Left lobe of liver (tissue), 2 donors: ENCODE measurements around the gene GOPC. TPM values are rescaled to one million over a fixed set of nuclear protein-coding genes. Genes with fewer than 3 reads are reported as not detected.

ENCODE experiments used
- ATAC-seq: fragments of 200-7000 bp; cut with Tn5 transposase; one replicate; pipeline ENCODE4 v1.9.1; 2020; ENCODE audit warnings: mild to moderate bottlenecking, moderate library complexity
- DNase-seq: peaks from one replicate; pipeline ENCODE4 v3.0.0-alpha.2; 2020; ENCODE audit warnings: low spot score
- total RNA-seq: library from RNA; stranded (reverse); gene quantifications from one replicate; pipeline ENCODE4 v1.2.1, GENCODE V29; 2021
- donor health status: DM: no; HTN: no; CAD: no; lungs with moderate emphysema.
- donor health status: DM: no; HTN: yes; CAD: no.

The GOPC gene
- total RNA-seq, 1 donor from 2014 or later = 8.4 TPM

GRCh38 chr6:117597755-117598154, 4.6 kb downstream of the GOPC start:
- no peak for ATAC-seq
- DNase-seq = no peak

- ATAC-seq (no peak), DNase-seq (no peak)
These were observed 7.0 kb downstream of the GOPC start for GRCh38 chr6:117595099-117595923.

- no peak for ATAC-seq
- DNase-seq = no peak
These were observed 9.1 kb downstream of the GOPC start for GRCh38 chr6:117592983-117593759.

- ATAC-seq (no peak), DNase-seq (no peak)
These were observed 10.9 kb downstream of the GOPC start for GRCh38 chr6:117591405-117591804.

- DNase-seq = no peak
- no peak for ATAC-seq
These were observed 11.9 kb downstream of the GOPC start for GRCh38 chr6:117590447-117590846.

GRCh38 chr6:117585647-117586046, 16.7 kb downstream of the GOPC start:
- DNase-seq (no peak), ATAC-seq (no peak)

- no peak for DNase-seq
- no peak for ATAC-seq
These were observed 28.1 kb downstream of the GOPC start for GRCh38 chr6:117574198-117574597.

GRCh38 chr6:117573006-117573680, 29.2 kb downstream of the GOPC start:
- no peak for ATAC-seq
- DNase-seq = no peak

GRCh38 chr6:117568831-117569410, 33.4 kb downstream of the GOPC start:
- DNase-seq (no peak), ATAC-seq (no peak)

- DNase-seq = no peak
These were observed 34.1 kb downstream of the GOPC start for GRCh38 chr6:117568247-117568646.

GRCh38 chr6:117564681-117565080, 37.6 kb downstream of the GOPC start:
- ATAC-seq = no peak
- DNase-seq = no peak

More at GRCh38 chr6:117568247-117568646, 34.1 kb downstream of the GOPC start:
- ATAC-seq = no peak

GRCh38 chr6:117561128-117561527, 41.2 kb downstream of the GOPC start:
- no peak for DNase-seq
- ATAC-seq = no peak

GRCh38 chr6:117559299-117559698, 43.0 kb downstream of the GOPC start:
- no peak for ATAC-seq
- no peak for DNase-seq

- no peak for DNase-seq
These were observed 43.5 kb downstream of the GOPC start for GRCh38 chr6:117558818-117559217.

GRCh38 chr6:117557951-117558350, 44.4 kb downstream of the GOPC start:
- DNase-seq = no peak
- no peak for ATAC-seq

More at GRCh38 chr6:117558818-117559217, 43.5 kb downstream of the GOPC start:
- ATAC-seq = no peak

GRCh38 chr6:117555882-117556498, 46.3 kb downstream of the GOPC start:
- no peak for DNase-seq
- ATAC-seq = peak; percentile 76

GRCh38 chr6:117555262-117555849, 47.0 kb downstream of the GOPC start:
- ATAC-seq (peak; percentile 66), DNase-seq (no peak)

- ATAC-seq (no peak), DNase-seq (no peak)
These were observed 49.2 kb downstream of the GOPC start for GRCh38 chr6:117553142-117553541.

- ATAC-seq (no peak), DNase-seq (no peak)
These were observed 49.7 kb downstream of the GOPC start for GRCh38 chr6:117552618-117553017.

- no peak for DNase-seq
These were observed 51.6 kb downstream of the GOPC start for GRCh38 chr6:117550618-117551242.

More at GRCh38 chr6:117550618-117551242, 51.6 kb downstream of the GOPC start:
- ATAC-seq = no peak
